Naive thymus-derived CD4-positive, alpha-beta T cell (primary cell): ENCODE results near the gene DHRS11. TPM values are rescaled to one million over a fixed set of nuclear protein-coding genes. Genes with fewer than 3 reads are reported as not detected.
"Not testable (repeated sequence)": the region's sequence is repeated elsewhere in the genome, so short reads cannot be mapped to it uniquely, and the experiment has no call there.

ENCODE experiments used
- ATAC-seq: fragments of 150-1000 bp; cut with Tn5 transposase; 2 replicates; pipeline ENCODE4 v1.10.0; 2021; ENCODE audit warnings: mild to moderate bottlenecking, moderate library complexity
- CTCF ChIA-PET: fragments of 350-600 bp; sonication (Branson Sonifier 250); formaldehyde crosslinking; loops from one replicate; lab custom pipeline; 2021; ENCODE audit warnings: antibody characterized with exemption; lab: Charles Lee
- POLR2A ChIA-PET: fragments of 350-600 bp; sonication (Branson Sonifier 250); formaldehyde crosslinking; loops from one replicate; lab custom pipeline; 2021; ENCODE audit warnings: antibody characterized with exemption, inconsistent platforms; lab: Charles Lee
- DNase-seq, 9 donors: peaks; one replicate each; pipeline versions ENCODE4 v3.0.0 to v3.0.0-alpha.2; 2020 to 2022; ENCODE audit warnings: mixed read lengths in 1 of 9
- H3K27ac ChIP-seq: one replicate; pipeline ENCODE4 v1.7.0; 2013; ENCODE audit warnings: mild to moderate bottlenecking, low read depth, low read length, moderate library complexity
- H3K27me3 ChIP-seq, 2 donors: one replicate each; pipeline ENCODE4 v1.7.0; 2013; ENCODE audit warnings: low read length in 2 of 2, mild to moderate bottlenecking in 2 of 2, moderate library complexity in 2 of 2; ENCODE audit not compliant: control insufficient read depth in 2 of 2, insufficient read depth in 2 of 2
- H3K36me3 ChIP-seq, 3 experiments: 1 replicate in 2 of 3; 2 replicates in 1 of 3; pipeline ENCODE4 v1.7.0; 2013; ENCODE audit warnings: low read length in 3 of 3, mild to moderate bottlenecking in 3 of 3, moderate library complexity in 1 of 3; ENCODE audit not compliant: insufficient read depth in 3 of 3, control insufficient read depth in 2 of 3
- H3K4me1 ChIP-seq, 2 donors: one replicate each; pipeline ENCODE4 v1.7.0; 2013; ENCODE audit warnings: low read length in 2 of 2, mild to moderate bottlenecking in 2 of 2, moderate library complexity in 1 of 2; ENCODE audit not compliant: control insufficient read depth in 2 of 2, insufficient read depth in 2 of 2
- H3K4me3 ChIP-seq: 2 replicates; pipeline ENCODE4 v1.7.0; 2013; ENCODE audit warnings: mild to moderate bottlenecking, low read length
- H3K9me3 ChIP-seq, 3 experiments: 1 replicate in 2 of 3; 2 replicates in 1 of 3; pipeline ENCODE4 v1.7.0; 2013; ENCODE audit warnings: low read length in 3 of 3; ENCODE audit not compliant: control insufficient read depth in 2 of 3
- H3K27ac Mint-ChIP-seq, 9 donors: one replicate each; pipeline ENCODE4 v1.8.0; 2020 to 2022; ENCODE audit warnings: mixed read lengths in 9 of 9, mild to moderate bottlenecking in 8 of 9, moderate library complexity in 5 of 9, inconsistent platforms in 2 of 9
- H3K27me3 Mint-ChIP-seq, 5 donors: one replicate each; pipeline ENCODE4 v1.8.0; 2021 to 2022; ENCODE audit warnings: mixed read lengths in 5 of 5, mild to moderate bottlenecking in 1 of 5
- H3K36me3 Mint-ChIP-seq, 5 donors: one replicate each; pipeline ENCODE4 v1.8.0; 2020 to 2022; ENCODE audit warnings: mixed read lengths in 5 of 5, mild to moderate bottlenecking in 3 of 5, inconsistent platforms in 1 of 5
- H3K4me1 Mint-ChIP-seq, 7 donors: one replicate each; pipeline ENCODE4 v1.8.0; 2020 to 2022; ENCODE audit warnings: mixed read lengths in 7 of 7, mild to moderate bottlenecking in 3 of 7, inconsistent platforms in 1 of 7
- H3K4me3 Mint-ChIP-seq, 10 donors: one replicate each; pipeline ENCODE4 v1.8.0; 2020 to 2022; ENCODE audit warnings: mild to moderate bottlenecking in 10 of 10, mixed read lengths in 10 of 10, moderate library complexity in 6 of 10, inconsistent platforms in 2 of 10
- H3K9me3 Mint-ChIP-seq, 11 donors: one replicate each; pipeline ENCODE4 v1.8.0; 2020 to 2022; ENCODE audit warnings: mixed read lengths in 11 of 11, mild to moderate bottlenecking in 4 of 11, inconsistent platforms in 1 of 11, moderate library complexity in 1 of 11
- intact Hi-C, 2 donors: fragments of 100-400 bp; cut with micrococcal nuclease; formaldehyde crosslinking; loops; one replicate each; pipeline ENCODE4 v1.15.1; 2023
- polyA plus RNA-seq, 2 donors: library from polyadenylated mRNA; unstranded; fragments of 300-500 nt; fragmentation: Illumina TruSeq; gene quantifications; one replicate each; pipeline ENCODE4 v1.2.3, GENCODE V29; 2021
- total RNA-seq, 6 experiments: library from RNA in 5 of 6; stranded (reverse) in 5 of 6; gene quantifications; 1 replicate in 5 of 6; 2 replicates in 1 of 6; pipeline ENCODE4 v1.2.3 and lab custom pipeline; 2021 to 2026

Gene DHRS11
- total and polyA plus RNA-seq, 7 experiments from 2014 or later: 1.6 to 10.9 (median 5.3) TPM

- ChIA-PET CTCF (interaction anchor here (0.6 to 1.5 kb wide), 5 partner anchors 14 to 641 kb away, joined by 3 to 6 read pairs (median 3); no protein-coding TSS in a partner anchor), POLR2A (interaction anchor here (0.7 to 5.1 kb wide), 12 partner anchors 9 to 758 kb away, joined by 3 to 52 read pairs (median 3); partner anchors contain the start of genes AATF, DHRS11, GGNBP2 and MYO19)
- Histone ChIP-seq H3K4me1 (peaks cover 11 to 19% of the 10 kb centered on the region in 2 donors), H3K4me3 (peak overlapping the region; percentile 95), H3K9me3 (no peaks in the 10 kb centered on the region), H3K27me3 (no peaks in the 10 kb centered on the region), H3K27ac (peak overlapping the region; percentile 79), H3K36me3 (peaks cover 0 to 7% (median 0%) of the 10 kb centered on the region in 3 experiments)
- no peaks in the 10 kb centered on the region for H3K27me3 Mint-ChIP-seq
- peak overlapping the region; percentile 92 to 97 (median 94) for H3K4me3 Mint-ChIP-seq
- peak overlapping the region; percentile 91 to 96 (median 94) for H3K27ac Mint-ChIP-seq
- DNase-seq: peak in 2 of 9 donors; percentile 37 to 44
- H3K9me3 Mint-ChIP-seq: peaks cover 0 to 1% (median 0%) of the 10 kb centered on the region in 11 donors
- ATAC-seq: peak; percentile 20
- H3K36me3 Mint-ChIP-seq: peaks cover 0 to 5% (median 0%) of the 10 kb centered on the region in 5 donors
- peaks cover 20 to 45% (median 37%) of the 10 kb centered on the region in 7 donors for H3K4me1 Mint-ChIP-seq
- intact Hi-C loops: loop anchor here (1.0 to 10.0 kb wide), 9 partner anchors 10 to 804 kb away; partner anchors contain the start of genes DHRS11 (in 2 of the 2), AATF (in 1 of the 2), ACACA (in 1 of the 2) and GGNBP2 (in 1 of the 2)
Measured at GRCh38 chr17:36600936-36601302, 9.2 kb downstream of the DHRS11 start.

GRCh38 chr17:36601303-36602029 is 9.8 kb downstream of the DHRS11 start, which contains the start of gene MRM1:
MRM1 (plus strand) TSS chr17:36601583; CDS start chr17:36601811, 228 bp downstream.
- H3K27ac Mint-ChIP-seq: peak within 1 kb of the TSS; percentile 91 to 96 (median 94)
- ChIA-PET POLR2A (interaction anchor here (0.7 to 5.1 kb wide), 17 partner anchors 10 to 1007 kb away, joined by 3 to 52 read pairs (median 3); partner anchors contain the start of genes AATF, DHRS11, GGNBP2 and MYO19), CTCF (interaction anchor here (0.6 to 3.0 kb wide), 7 partner anchors 10 to 636 kb away, joined by 3 to 8 read pairs (median 3); no protein-coding TSS in a partner anchor)
- H3K36me3 Mint-ChIP-seq: peaks cover 0 to 6% (median 0%) of the 10 kb centered on the region in 5 donors
- H3K27ac ChIP-seq: peak within 1 kb of the TSS; percentile 79
- no peaks in the 10 kb centered on the region for H3K9me3 ChIP-seq
- DNase-seq (peak; percentile 72 to 89 (median 80)), ATAC-seq (peak; percentile 90)
- H3K36me3 ChIP-seq: peaks cover 0 to 7% (median 0%) of the 10 kb centered on the region in 3 experiments
- H3K9me3 Mint-ChIP-seq: peaks cover 0 to 1% (median 0%) of the 10 kb centered on the region in 11 donors
- H3K4me1 Mint-ChIP-seq: peaks cover 23 to 49% (median 41%) of the 10 kb centered on the region in 7 donors
- peaks cover 11 to 19% of the 10 kb centered on the region in 2 donors for H3K4me1 ChIP-seq
- peak within 1 kb of the TSS; percentile 95 for H3K4me3 ChIP-seq
- no peaks in the 10 kb centered on the region for H3K27me3 Mint-ChIP-seq
- no peaks in the 10 kb centered on the region for H3K27me3 ChIP-seq
- H3K4me3 Mint-ChIP-seq: peak within 1 kb of the TSS; percentile 92 to 97 (median 94)
- intact Hi-C loops: loop anchor here (1.0 to 10.0 kb wide), 12 partner anchors 10 to 1007 kb away; partner anchors contain the start of genes DHRS11 (in 2 of the 2), AATF (in 1 of the 2), ACACA (in 1 of the 2) and GGNBP2 (in 1 of the 2)

- Histone ChIP-seq H3K27me3 (no peaks in the 10 kb centered on the region), H3K9me3 (no peaks in the 10 kb centered on the region), H3K36me3 (peaks cover 0 to 7% (median 0%) of the 10 kb centered on the region in 3 experiments), H3K4me3 (peak overlapping the region; percentile 95), H3K27ac (peak overlapping the region; percentile 79), H3K4me1 (peaks cover 11 to 19% of the 10 kb centered on the region in 2 donors)
- Mint-ChIP-seq H3K27me3 (no peaks in the 10 kb centered on the region), H3K9me3 (peaks cover 0 to 1% (median 0%) of the 10 kb centered on the region in 11 donors), H3K4me1 (peaks cover 23 to 49% (median 41%) of the 10 kb centered on the region in 7 donors), H3K4me3 (peak overlapping the region; percentile 92 to 97 (median 94)), H3K36me3 (peaks cover 0 to 6% (median 0%) of the 10 kb centered on the region in 5 donors), H3K27ac (peak overlapping the region in 8 of 9 donors; percentile 70 to 95 (median 94))
- CTCF ChIA-PET: interaction anchor here (0.9 to 3.0 kb wide), 16 partner anchors 9 to 774 kb away, joined by 3 to 17 read pairs (median 4); no protein-coding TSS in a partner anchor
- ATAC-seq (no peak), DNase-seq (peak in 2 of 9 donors; percentile 25 to 37)
- POLR2A ChIA-PET: interaction anchor here (0.7 to 5.1 kb wide), 15 partner anchors 9 to 1007 kb away, joined by 3 to 52 read pairs (median 3); partner anchors contain the start of genes DHRS11, GGNBP2, MYO19 and PIGW
- intact Hi-C loops: loop anchor here (2.0 to 10.0 kb wide), 5 partner anchors 121 to 1007 kb away; partner anchors contain the start of genes AATF (in 1 of the 2), ACACA (in 1 of the 2), SYNRG (in 1 of the 2) and TADA2A (in 1 of the 2)
Measured at GRCh38 chr17:36602030-36602748, 10.5 kb downstream of the DHRS11 start.

- intact Hi-C loops: loop anchor here (1.0 to 10.0 kb wide), 9 partner anchors 26 to 1006 kb away; partner anchors contain the start of genes AATF (in 1 of the 2), ACACA (in 1 of the 2), SYNRG (in 1 of the 2) and TADA2A (in 1 of the 2)
- Mint-ChIP-seq H3K27ac (peak overlapping the region in 7 of 9 donors; percentile 56 to 95 (median 85)), H3K36me3 (peaks cover 0 to 6% (median 0%) of the 10 kb centered on the region in 5 donors), H3K4me3 (peak overlapping the region; percentile 92 to 97 (median 94)), H3K27me3 (no peaks in the 10 kb centered on the region), H3K4me1 (peaks cover 25 to 54% (median 46%) of the 10 kb centered on the region in 7 donors), H3K9me3 (peaks cover 0 to 1% (median 0%) of the 10 kb centered on the region in 11 donors)
- H3K27me3 ChIP-seq: no peaks in the 10 kb centered on the region
- POLR2A ChIA-PET: interaction anchor here (1.1 to 5.1 kb wide), 5 partner anchors 8 to 119 kb away, joined by 3 to 52 read pairs (median 10); partner anchors contain the start of genes DHRS11 and GGNBP2
- CTCF ChIA-PET: interaction anchor here (0.6 to 3.0 kb wide), 21 partner anchors 8 to 967 kb away, joined by 3 to 17 read pairs (median 4); no protein-coding TSS in a partner anchor
- H3K4me1 ChIP-seq: peaks cover 11 to 19% of the 10 kb centered on the region in 2 donors
- H3K4me3 ChIP-seq: peak overlapping the region; percentile 95
- peak overlapping the region; percentile 79 for H3K27ac ChIP-seq
- DNase-seq (peak; percentile 19 to 77 (median 61)), ATAC-seq (peak; percentile 68)
- peaks cover 0 to 10% (median 4%) of the 10 kb centered on the region in 3 experiments for H3K36me3 ChIP-seq
- H3K9me3 ChIP-seq: no peaks in the 10 kb centered on the region
Measured at GRCh38 chr17:36602924-36603384, 11.3 kb downstream of the DHRS11 start.

GRCh38 chr17:36605028-36605427 is 13.3 kb downstream of the DHRS11 start:
- H3K9me3 ChIP-seq, H3K9me3 Mint-ChIP-seq, H3K4me3 ChIP-seq, ATAC-seq, DNase-seq, H3K27me3 Mint-ChIP-seq, H3K27me3 ChIP-seq, H3K27ac Mint-ChIP-seq, H3K27ac ChIP-seq, H3K36me3 Mint-ChIP-seq: not testable (repeated sequence)
- Mint-ChIP-seq H3K4me1 (peaks cover 25 to 55% (median 47%) of the 10 kb centered on the region in 7 donors), H3K4me3 (peak overlapping the region in 1 of 10 donors; percentile 28)
- intact Hi-C loops: loop anchor here in 1 of 2 donors (10.0 kb wide), 1 partner anchor 800 kb away; the partner anchor contains the start of genes ACACA and TADA2A
- POLR2A ChIA-PET: interaction anchor here (0.6 kb wide), 1 partner anchor 1864 kb away, joined by 3 read pairs; no protein-coding TSS in a partner anchor
- CTCF ChIA-PET: interaction anchor here (0.7 kb wide), 1 partner anchor 13 kb away, joined by 4 read pairs; the partner anchor contains the start of gene DHRS11
- peaks cover 11 to 19% of the 10 kb centered on the region in 2 donors for H3K4me1 ChIP-seq
- peaks cover 0 to 12% (median 8%) of the 10 kb centered on the region in 3 experiments for H3K36me3 ChIP-seq
